GM12864 (cell line): ENCODE measurements around the gene EHMT1.
"Not testable (repeated sequence)": the region's sequence is repeated elsewhere in the genome, so short reads cannot be mapped to it uniquely, and the experiment has no call there.

Experiments used
- DNase-seq: peaks from one replicate; pipeline ENCODE4 v3.0.0-alpha.2; 2011; ENCODE audit warnings: low read depth
- H3K4me3 ChIP-seq: 2 replicates; pipeline ENCODE4 v1.5.1; 2011; ENCODE audit warnings: mild to moderate bottlenecking, low read depth, low read length, control low read depth
- CTCF ChIP-seq: IDR thresholded peaks from 2 replicates; pipeline ENCODE4 v1.5.1; 2011; ENCODE audit warnings: low read depth, mild to moderate bottlenecking, moderate library complexity, low read length, control low read depth, inconsistent platforms; ENCODE audit errors: missing control alignments

Gene EHMT1

GRCh38 chr9:137719194-137719593 is 100.4 kb downstream of the EHMT1 start:
- no peak for TF ChIP-seq CTCF
- H3K4me3 ChIP-seq = no peak overlapping the region
- no peak for DNase-seq

GRCh38 chr9:137720571-137721110 is 101.8 kb downstream of the EHMT1 start:
- DNase-seq = no peak
- no peak for TF ChIP-seq CTCF
- no peak overlapping the region for H3K4me3 ChIP-seq

- no peak for DNase-seq
- TF ChIP-seq CTCF = no peak
Observed at GRCh38 chr9:137721479-137721878, 102.7 kb downstream of the EHMT1 start.

GRCh38 chr9:137721899-137722298 is 103.1 kb downstream of the EHMT1 start:
- H3K4me3 ChIP-seq = no peak overlapping the region
- DNase-seq = no peak
- no peak for TF ChIP-seq CTCF

More at GRCh38 chr9:137721479-137721878, 102.7 kb downstream of the EHMT1 start:
- no peak overlapping the region for H3K4me3 ChIP-seq

GRCh38 chr9:137722481-137722880 is 103.7 kb downstream of the EHMT1 start:
- DNase-seq = no peak
- H3K4me3 ChIP-seq = no peak overlapping the region
- TF ChIP-seq CTCF = no peak

- not testable (repeated sequence) for DNase-seq, H3K4me3 ChIP-seq
Observed at GRCh38 chr9:137723356-137723755, 104.6 kb downstream of the EHMT1 start.

- no peak overlapping the region for H3K4me3 ChIP-seq
- DNase-seq = no peak
- TF ChIP-seq CTCF = no peak
Observed at GRCh38 chr9:137723783-137724445, 105.1 kb downstream of the EHMT1 start.
